Measurements from ENCODE around the gene MICAL2. TPM values are rescaled to one million over a fixed set of nuclear protein-coding genes. Genes with fewer than 3 reads are reported as not detected.
A peak's percentile ranks its signal among the peaks of the same experiment; 100 is the strongest.
"Not testable (repeated sequence)": the region's sequence is repeated elsewhere in the genome, so short reads cannot be mapped to it uniquely, and the experiment has no call there.

Gene MICAL2
- total and polyA plus RNA-seq, 2 donors = 17.3 to 26.8 TPM

DNA sequence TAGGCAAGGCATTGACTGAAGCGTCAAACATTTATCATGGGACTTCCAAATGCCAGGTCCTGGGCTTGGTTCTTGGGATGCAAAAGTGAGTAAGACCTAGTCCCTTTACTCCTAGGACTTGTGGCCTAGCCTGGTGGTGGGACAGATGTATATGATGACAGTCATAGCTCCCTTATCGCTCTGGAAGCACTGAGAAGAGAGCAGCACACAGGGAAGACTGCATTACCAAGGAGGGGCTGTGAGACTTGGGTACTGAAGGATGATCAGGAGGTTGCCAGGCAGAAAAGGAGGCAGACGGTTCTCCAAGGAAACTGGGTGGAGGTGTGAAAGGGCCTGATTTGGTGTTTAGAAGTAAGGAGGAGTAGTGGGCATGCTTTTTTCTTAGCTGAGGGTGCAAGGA lies 32.5 kb downstream of the MICAL2 start:
- Histone ChIP-seq H3K27ac (ENCODE audit: low read depth in 1 of 2, low read length in 1 of 2) (no peak overlapping the region), H3K4me1 (ENCODE audit: control insufficient read depth in 2 of 2, insufficient read depth in 2 of 2, low read length in 2 of 2) (peaks cover 12 to 47% of the 10 kb centered on the region in 2 donors), H3K36me3 (ENCODE audit: control insufficient read depth in 2 of 2, insufficient read depth in 2 of 2, low read length in 1 of 2) (no peaks in the 10 kb centered on the region), H3K4me3 (ENCODE audit: low read length in 2 of 2) (no peak overlapping the region), H3K27me3 (ENCODE audit: control insufficient read depth in 2 of 2, insufficient read depth in 1 of 2, low read length in 1 of 2) (no peaks in the 10 kb centered on the region), H3K9me3 (ENCODE audit: control insufficient read depth in 2 of 2, insufficient read depth in 1 of 2, low read length in 1 of 2) (peaks cover 0 to 2% of the 10 kb centered on the region in 2 donors)
- no peak for DNase-seq (ENCODE audit: low read depth in 6 of 9, low spot score in 9 of 9)
- WGBS = 98% methylated on average over 3 of the region's 3 CpGs

DNA sequence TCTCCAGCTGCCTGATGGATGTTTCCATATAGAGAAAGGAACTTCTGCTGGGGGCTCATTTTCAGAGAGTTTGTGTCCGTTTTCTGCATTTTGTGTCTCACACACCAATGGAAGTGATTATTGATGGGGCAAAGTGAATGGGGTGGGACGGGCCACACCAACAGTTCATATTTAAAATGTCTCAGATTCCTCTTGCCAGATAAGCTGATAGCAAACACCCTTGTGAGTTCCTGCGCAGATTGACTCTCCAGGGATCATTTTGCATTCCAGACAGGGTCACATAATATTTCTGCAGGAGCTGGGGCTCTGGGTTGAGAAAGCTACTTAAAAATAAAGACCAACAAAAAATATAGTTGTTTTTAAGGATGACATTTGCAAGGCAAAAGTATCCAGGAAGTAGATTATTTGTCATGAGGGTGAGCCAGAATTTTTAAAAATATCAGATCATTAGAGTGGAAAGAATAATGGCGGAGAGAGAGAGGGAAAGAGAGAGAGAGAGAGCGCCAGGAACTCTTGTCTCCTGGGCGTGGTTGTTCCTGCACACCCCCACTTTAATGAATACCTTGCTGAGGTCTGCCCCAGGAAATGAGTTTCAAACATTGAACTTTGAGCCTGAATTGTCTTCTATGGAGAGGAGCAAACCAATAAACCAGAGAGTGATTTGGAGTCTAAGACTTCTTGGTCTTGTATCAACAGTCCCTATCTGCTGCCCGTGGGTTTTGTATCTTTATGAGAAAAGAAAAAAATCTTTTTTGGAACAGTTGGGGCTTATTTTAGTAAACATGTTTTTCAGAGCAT lies 33.3 kb downstream of the MICAL2 start:
- Histone ChIP-seq H3K4me3 (ENCODE audit: low read length in 2 of 2) (no peak overlapping the region), H3K27ac (ENCODE audit: low read depth in 1 of 2, low read length in 1 of 2) (no peak overlapping the region), H3K9me3 (ENCODE audit: control insufficient read depth in 2 of 2, insufficient read depth in 1 of 2, low read length in 1 of 2) (peaks cover 0 to 2% of the 10 kb centered on the region in 2 donors), H3K4me1 (ENCODE audit: control insufficient read depth in 2 of 2, insufficient read depth in 2 of 2, low read length in 2 of 2) (peaks cover 10 to 51% of the 10 kb centered on the region in 2 donors), H3K36me3 (ENCODE audit: control insufficient read depth in 2 of 2, insufficient read depth in 2 of 2, low read length in 1 of 2) (no peaks in the 10 kb centered on the region), H3K27me3 (ENCODE audit: control insufficient read depth in 2 of 2, insufficient read depth in 1 of 2, low read length in 1 of 2) (no peaks in the 10 kb centered on the region)
- DNase-seq (ENCODE audit: low read depth in 6 of 9, low spot score in 9 of 9) = no peak
- 94% methylated on average over 7 of the region's 7 CpGs for WGBS

DNA sequence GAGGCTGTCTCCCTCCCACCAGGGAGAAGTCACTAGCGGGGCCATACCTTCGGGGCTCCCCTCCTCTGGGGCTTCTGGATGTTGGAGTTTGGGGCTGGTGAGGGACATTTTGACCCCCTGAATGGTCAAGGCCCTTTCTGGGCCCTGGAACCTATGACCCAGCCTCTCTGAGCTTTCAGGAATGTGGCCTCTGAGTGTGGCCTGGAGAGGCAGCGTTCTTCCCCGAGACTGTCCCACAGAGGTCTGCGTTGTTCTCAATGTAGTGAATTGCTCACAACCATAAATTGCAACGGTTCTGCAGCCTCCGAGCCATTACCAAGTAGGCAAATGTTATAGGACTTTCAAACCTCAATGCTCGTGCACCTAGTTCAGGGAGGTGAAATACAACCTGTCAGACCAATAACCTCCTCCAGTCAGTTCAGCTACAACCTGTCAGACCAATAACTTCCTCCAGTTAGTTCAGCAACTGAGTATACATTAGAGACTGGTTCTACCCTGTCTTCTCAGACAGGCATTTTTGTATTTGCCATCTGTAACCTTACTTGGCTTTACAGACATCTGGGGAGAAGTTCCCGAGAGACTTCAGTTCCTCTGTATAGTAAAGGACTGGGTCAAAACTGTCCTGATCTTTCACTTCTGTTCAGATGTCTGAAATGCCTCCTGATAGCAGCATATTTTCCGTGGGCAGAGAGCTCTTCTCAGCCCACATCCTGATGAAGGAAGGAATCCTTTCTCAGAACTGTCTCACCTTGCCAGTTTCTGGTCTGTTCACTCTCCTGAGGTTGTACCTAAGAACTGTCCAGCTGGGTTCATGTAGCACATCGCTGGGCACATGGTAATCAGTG lies 34.2 kb downstream of the MICAL2 start:
- WGBS = 78% methylated on average over 11 of the region's 11 CpGs
- no peak overlapping the region for H3K27ac ChIP-seq (ENCODE audit: low read depth in 1 of 2, low read length in 1 of 2)
- no peak for DNase-seq (ENCODE audit: low read depth in 6 of 9, low spot score in 9 of 9)
- H3K36me3 ChIP-seq (ENCODE audit: control insufficient read depth in 2 of 2, insufficient read depth in 2 of 2, low read length in 1 of 2) = no peaks in the 10 kb centered on the region
- no peak overlapping the region for H3K4me3 ChIP-seq (ENCODE audit: low read length in 2 of 2)
- H3K27me3 ChIP-seq (ENCODE audit: control insufficient read depth in 2 of 2, insufficient read depth in 1 of 2, low read length in 1 of 2) = no peaks in the 10 kb centered on the region
- peaks cover 13 to 60% of the 10 kb centered on the region in 2 donors for H3K4me1 ChIP-seq (ENCODE audit: control insufficient read depth in 2 of 2, insufficient read depth in 2 of 2, low read length in 2 of 2)
- H3K9me3 ChIP-seq (ENCODE audit: control insufficient read depth in 2 of 2, insufficient read depth in 1 of 2, low read length in 1 of 2) = peaks cover 0 to 2% of the 10 kb centered on the region in 2 donors

DNA sequence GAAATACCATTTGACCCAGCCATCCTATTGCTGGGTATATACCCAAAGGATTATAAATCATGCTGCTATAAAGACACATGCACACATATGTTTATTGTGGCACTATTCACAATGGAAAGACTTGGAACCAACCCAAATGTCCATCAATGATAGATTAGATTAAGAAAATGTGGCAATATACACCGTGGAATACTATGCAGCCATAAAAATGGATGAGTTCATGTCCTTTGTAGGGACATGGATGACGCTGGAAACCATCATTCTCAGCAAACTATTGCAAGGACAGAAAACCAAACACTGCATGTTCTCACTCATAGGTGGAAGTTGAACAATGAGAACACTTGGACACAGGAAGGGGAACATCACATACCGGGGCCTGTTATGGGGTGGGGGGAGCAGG lies 36.3 kb downstream of the MICAL2 start:
- DNase-seq (ENCODE audit: low read depth in 6 of 9, low spot score in 9 of 9); H3K27ac ChIP-seq (ENCODE audit: low read depth in 1 of 2, low read length in 1 of 2); H3K4me3 ChIP-seq (ENCODE audit: low read length in 2 of 2); H3K36me3 ChIP-seq (ENCODE audit: control insufficient read depth in 2 of 2, insufficient read depth in 2 of 2, low read length in 1 of 2); H3K27me3 ChIP-seq (ENCODE audit: control insufficient read depth in 2 of 2, insufficient read depth in 1 of 2, low read length in 1 of 2); H3K9me3 ChIP-seq (ENCODE audit: control insufficient read depth in 2 of 2, insufficient read depth in 1 of 2, low read length in 1 of 2): not testable (repeated sequence)
- 98% methylated on average over 2 of the region's 3 CpGs for WGBS
- peaks cover 22 to 70% of the 10 kb centered on the region in 2 donors for H3K4me1 ChIP-seq (ENCODE audit: control insufficient read depth in 2 of 2, insufficient read depth in 2 of 2, low read length in 2 of 2)

DNA sequence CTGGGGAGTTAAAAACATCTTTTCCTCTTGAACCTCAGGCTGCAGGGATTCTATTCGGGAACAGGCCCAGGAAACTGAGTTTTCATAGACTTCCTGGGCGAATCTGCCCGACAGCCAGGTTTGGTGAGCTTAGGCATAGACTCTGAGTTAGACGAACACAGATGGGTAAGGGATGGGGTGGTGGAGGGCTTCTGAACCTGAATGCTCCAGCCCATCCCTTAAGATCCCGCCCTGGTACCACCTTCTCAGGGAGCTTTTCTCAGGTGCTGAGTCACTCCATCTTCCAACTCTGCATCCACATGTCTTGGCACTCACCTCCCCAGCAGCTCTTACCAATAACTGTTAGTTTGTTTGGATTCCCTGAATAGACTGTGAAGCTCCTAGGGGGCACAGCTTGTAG lies 37.4 kb downstream of the MICAL2 start:
- no peak for DNase-seq (ENCODE audit: low read depth in 6 of 9, low spot score in 9 of 9)
- Histone ChIP-seq H3K4me1 (ENCODE audit: control insufficient read depth in 2 of 2, insufficient read depth in 2 of 2, low read length in 2 of 2) (peaks cover 26 to 69% of the 10 kb centered on the region in 2 donors), H3K9me3 (ENCODE audit: control insufficient read depth in 2 of 2, insufficient read depth in 1 of 2, low read length in 1 of 2) (peaks cover 0 to 2% of the 10 kb centered on the region in 2 donors), H3K36me3 (ENCODE audit: control insufficient read depth in 2 of 2, insufficient read depth in 2 of 2, low read length in 1 of 2) (no peaks in the 10 kb centered on the region), H3K4me3 (ENCODE audit: low read length in 2 of 2) (no peak overlapping the region), H3K27me3 (ENCODE audit: control insufficient read depth in 2 of 2, insufficient read depth in 1 of 2, low read length in 1 of 2) (no peaks in the 10 kb centered on the region), H3K27ac (ENCODE audit: low read depth in 1 of 2, low read length in 1 of 2) (no peak overlapping the region)
- 81% methylated on average over 5 of the region's 5 CpGs for WGBS

DNA sequence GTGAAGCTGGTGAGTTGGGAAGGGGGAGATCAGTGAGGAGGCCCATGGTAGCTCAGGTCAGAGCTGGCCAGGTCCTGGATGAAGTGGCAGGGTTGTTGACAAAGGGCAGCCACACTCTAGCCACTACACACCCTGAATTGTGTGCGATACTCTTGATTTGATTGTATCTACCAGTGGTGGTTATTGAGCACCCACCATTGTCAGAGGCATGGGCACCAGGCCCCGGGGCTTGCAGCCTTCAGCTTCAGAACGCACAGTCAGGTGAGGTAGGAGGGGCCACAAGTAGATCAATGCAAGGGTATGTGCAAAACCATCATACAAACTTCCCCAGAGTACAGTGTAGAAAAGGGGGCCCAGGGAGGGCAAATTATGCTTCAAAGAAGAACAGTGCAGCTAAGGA lies 38.1 kb downstream of the MICAL2 start:
- Histone ChIP-seq H3K9me3 (ENCODE audit: control insufficient read depth in 2 of 2, insufficient read depth in 1 of 2, low read length in 1 of 2) (peaks cover 0 to 2% of the 10 kb centered on the region in 2 donors), H3K36me3 (ENCODE audit: control insufficient read depth in 2 of 2, insufficient read depth in 2 of 2, low read length in 1 of 2) (no peaks in the 10 kb centered on the region), H3K27me3 (ENCODE audit: control insufficient read depth in 2 of 2, insufficient read depth in 1 of 2, low read length in 1 of 2) (no peaks in the 10 kb centered on the region), H3K4me3 (ENCODE audit: low read length in 2 of 2) (no peak overlapping the region), H3K4me1 (ENCODE audit: control insufficient read depth in 2 of 2, insufficient read depth in 2 of 2, low read length in 2 of 2) (peaks cover 26 to 66% of the 10 kb centered on the region in 2 donors), H3K27ac (ENCODE audit: low read depth in 1 of 2, low read length in 1 of 2) (no peak overlapping the region)
- 93% methylated on average over 3 of the region's 3 CpGs for WGBS
- DNase-seq (ENCODE audit: low read depth in 6 of 9, low spot score in 9 of 9) = no peak

DNA sequence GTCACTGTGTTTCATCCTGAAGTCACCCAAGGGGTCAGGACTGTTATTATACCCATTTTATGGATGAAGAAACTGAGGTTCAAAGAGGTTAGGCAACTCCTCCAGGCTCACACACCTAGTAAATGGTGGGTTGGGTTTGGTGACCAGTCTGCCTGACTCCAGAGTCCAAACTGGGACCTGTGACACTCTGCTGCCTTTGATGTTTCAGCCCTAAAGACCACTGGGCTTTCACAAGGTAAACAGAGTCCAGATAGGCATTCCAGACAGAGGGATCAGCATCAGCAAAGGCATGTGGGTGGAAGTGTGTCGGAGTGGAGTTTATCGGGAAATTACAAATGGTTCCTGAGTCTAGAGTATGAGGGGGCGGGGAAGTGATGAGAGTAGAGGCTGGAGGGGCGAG lies 38.5 kb downstream of the MICAL2 start:
- whole genome bisulfite sequencing = 97% methylated on average over 4 of the region's 4 CpGs
- DNase-seq (ENCODE audit: low read depth in 6 of 9, low spot score in 9 of 9) = no peak

DNA sequence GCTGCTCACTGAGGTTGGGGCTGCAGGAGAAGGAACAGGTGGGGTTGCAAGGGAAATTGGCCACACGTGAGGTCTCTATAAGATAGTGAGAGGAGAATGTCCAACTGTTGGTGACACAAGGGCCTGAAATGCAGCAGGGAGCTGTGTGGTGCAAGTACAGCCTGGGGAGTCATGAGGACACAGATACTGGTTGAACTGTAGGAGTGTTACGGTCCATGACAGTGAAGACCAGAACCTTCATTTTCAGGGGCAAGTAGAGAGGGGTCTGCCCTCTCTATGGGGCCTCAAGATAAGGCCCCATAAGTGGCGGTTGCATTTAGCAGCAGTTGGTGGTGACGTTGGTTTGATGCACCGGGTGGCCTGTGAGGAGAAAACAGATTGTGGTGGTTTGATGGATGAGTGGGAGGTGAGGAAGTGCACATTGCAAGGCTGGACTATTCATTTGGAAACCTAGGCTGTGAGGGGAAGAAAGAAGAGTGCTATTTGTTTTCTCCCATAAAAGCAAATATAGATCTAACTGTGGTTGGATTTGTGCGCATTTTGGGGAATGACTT lies 39.4 kb downstream of the MICAL2 start:
- H3K4me1 ChIP-seq (ENCODE audit: control insufficient read depth in 2 of 2, insufficient read depth in 2 of 2, low read length in 2 of 2) = peaks cover 26 to 57% of the 10 kb centered on the region in 2 donors
- H3K9me3 ChIP-seq (ENCODE audit: control insufficient read depth in 2 of 2, insufficient read depth in 1 of 2, low read length in 1 of 2) = no peaks in the 10 kb centered on the region
- no peaks in the 10 kb centered on the region for H3K27me3 ChIP-seq (ENCODE audit: control insufficient read depth in 2 of 2, insufficient read depth in 1 of 2, low read length in 1 of 2)
- peak in 1 of 9 donors; percentile 60 for DNase-seq (ENCODE audit: low read depth in 6 of 9, low spot score in 9 of 9)
- peak overlapping the region in 1 of 2 donors; percentile 5 for H3K27ac ChIP-seq (ENCODE audit: low read depth in 1 of 2, low read length in 1 of 2)
- no peaks in the 10 kb centered on the region for H3K36me3 ChIP-seq (ENCODE audit: control insufficient read depth in 2 of 2, insufficient read depth in 2 of 2, low read length in 1 of 2)
- 43% methylated on average over 6 of the region's 6 CpGs for WGBS
- no peak overlapping the region for H3K4me3 ChIP-seq (ENCODE audit: low read length in 2 of 2)

More for the DNA sequence above, 38.5 kb downstream of the MICAL2 start:
- H3K4me3 ChIP-seq (ENCODE audit: low read length in 2 of 2) = no peak overlapping the region
- H3K27ac ChIP-seq (ENCODE audit: low read depth in 1 of 2, low read length in 1 of 2) = no peak overlapping the region
- H3K4me1 ChIP-seq (ENCODE audit: control insufficient read depth in 2 of 2, insufficient read depth in 2 of 2, low read length in 2 of 2) = peaks cover 26 to 65% of the 10 kb centered on the region in 2 donors
- no peaks in the 10 kb centered on the region for H3K36me3 ChIP-seq (ENCODE audit: control insufficient read depth in 2 of 2, insufficient read depth in 2 of 2, low read length in 1 of 2)
- peaks cover 0 to 2% of the 10 kb centered on the region in 2 donors for H3K9me3 ChIP-seq (ENCODE audit: control insufficient read depth in 2 of 2, insufficient read depth in 1 of 2, low read length in 1 of 2)
- H3K27me3 ChIP-seq (ENCODE audit: control insufficient read depth in 2 of 2, insufficient read depth in 1 of 2, low read length in 1 of 2) = no peaks in the 10 kb centered on the region

All from thymus (tissue), 11 donors.